Measurements from ENCODE around the gene AKR7A3. TPM values are rescaled to one million over a fixed set of nuclear protein-coding genes. Genes with fewer than 3 reads are reported as not detected.

AKR7A3 gene
- total RNA-seq, 1 experiment from 2014 or later = 1.5 TPM

GRCh38 chr1:19336543-19336942 lies 48.0 kb upstream of the AKR7A3 start:
- TF ChIP-seq ZBTB43 (CRISPR knock-in tag; IDR thresholded peaks at IDR 0.05) = no peak
- no peak for TF ChIP-seq IRF1 (CRISPR knock-in tag; IDR thresholded peaks at IDR 0.05)
- no peak for TF ChIP-seq NFYB (CRISPR knock-in tag; conservative IDR thresholded peaks at IDR 0.05; ENCODE audit: low read depth)
- TF ChIP-seq CTCF (IDR thresholded peaks at IDR 0.05) = no peak
- no peak for TF ChIP-seq FOXP4 (CRISPR knock-in tag; IDR thresholded peaks at IDR 0.05)
- TF ChIP-seq ATF6 (CRISPR knock-in tag; IDR thresholded peaks at IDR 0.05) = no peak
- no peak for TF ChIP-seq GRHL2 (CRISPR knock-in tag; IDR thresholded peaks at IDR 0.05; ENCODE audit: insufficient replicate concordance, severe bottlenecking)
- TF ChIP-seq JUN (CRISPR knock-in tag; IDR thresholded peaks at IDR 0.05) = no peak
- TF ChIP-seq MXD4 (CRISPR knock-in tag; IDR thresholded peaks at IDR 0.05; ENCODE audit: borderline replicate concordance) = no peak
- no peak for TF ChIP-seq IRF2 (CRISPR knock-in tag; IDR thresholded peaks at IDR 0.05; ENCODE audit: borderline replicate concordance, low read depth)
- no peak for TF ChIP-seq ZNF317 (CRISPR knock-in tag; IDR thresholded peaks at IDR 0.05; ENCODE audit: borderline replicate concordance, low read depth)
- TF ChIP-seq TEAD4 (CRISPR knock-in tag; IDR thresholded peaks at IDR 0.05) = no peak
- TF ChIP-seq USF2 (CRISPR knock-in tag; IDR thresholded peaks at IDR 0.05) = no peak
- TF ChIP-seq RORB (CRISPR knock-in tag; IDR thresholded peaks at IDR 0.05) = no peak
- no peak for TF ChIP-seq NR3C1 (CRISPR knock-in tag; conservative IDR thresholded peaks at IDR 0.05; ENCODE audit: low read depth)
- no peak for TF ChIP-seq ZNF263 (CRISPR knock-in tag; IDR thresholded peaks at IDR 0.05; ENCODE audit: low read depth)
- TF ChIP-seq USF1 (CRISPR knock-in tag; IDR thresholded peaks at IDR 0.05) = no peak
- no peak for TF ChIP-seq MYBL2 (CRISPR knock-in tag; IDR thresholded peaks at IDR 0.05)
- no peak for TF ChIP-seq NFE2L1 (CRISPR knock-in tag; IDR thresholded peaks at IDR 0.05)
- Mint-ChIP-seq H3K27ac (no peak overlapping the region), H3K36me3 (peaks cover 2% of the 10 kb centered on the region), H3K27me3 (ENCODE audit: low read depth) (no peaks in the 10 kb centered on the region), H3K9me3 (no peaks in the 10 kb centered on the region), H3K4me3 (no peak overlapping the region), H3K4me1 (peaks cover 29% of the 10 kb centered on the region)
- no peak for DNase-seq (ENCODE audit: low spot score)
- ChIA-PET CTCF (interaction anchor here (1.0 to 3.2 kb wide), 2 partner anchors 315 to 317 kb away, joined by 4 to 11 read pairs; no protein-coding TSS in a partner anchor), POLR2A (no interaction called here)
- ATAC-seq = no peak
